HepG2 (cell line): ENCODE measurements around the gene SLC39A10. TPM values are rescaled to one million over a fixed set of nuclear protein-coding genes. Genes with fewer than 3 reads are reported as not detected.

Source experiments
- ATAC-seq: fragments of 200-7000 bp; cut with Tn5 transposase; 3 replicates; pipeline ENCODE4 v1.9.1; 2020; ENCODE audit warnings: mild to moderate bottlenecking, moderate library complexity
- BruUV-seq: library from RNA; stranded (reverse); fragments of 400-500 nt; replicated peaks from 2 replicates; lab custom pipeline; 2021; lab: Mats Ljungman, UMichigan
- CTCF ChIA-PET: fragments of 300-600 bp; formaldehyde crosslinking; extraction: SDS; loops from one replicate; lab custom pipeline; 2021; ENCODE audit warnings: low total read pairs, inconsistent platforms, low intra/inter-chr PET ratio; lab: Yijun Ruan, JAX
- POLR2A ChIA-PET: fragments of 350-600 bp; sonication (Branson Sonifier 250); formaldehyde crosslinking; loops from one replicate; lab custom pipeline; 2020; ENCODE audit warnings: antibody characterized with exemption, inconsistent platforms; lab: Yijun Ruan, JAX
- DNase-seq: peaks from one replicate; pipeline ENCODE4 v3.0.0-alpha.2; 2015; ENCODE audit warnings: low spot score
- FAIRE-seq: peaks from 3 replicates; lab custom pipeline; 2011; peaks lifted over from hg19 to GRCh38; lab: Jason Lieb, UNC
- H2AFZ ChIP-seq: one replicate; pipeline ENCODE4 v1.6.1; 2011; ENCODE audit warnings: low read length, inconsistent platforms
- H3K27ac ChIP-seq: fragments of 300-600 bp; 3 replicates; pipeline ENCODE4 v1.8.0; 2011; ENCODE audit warnings: mixed run types, mild to moderate bottlenecking, mixed read lengths, low read length, inconsistent platforms; ENCODE audit not compliant: insufficient read depth; ENCODE audit errors: extremely low read length
- H3K27me3 ChIP-seq, 2 experiments: fragments of 200-600 bp in 1 of 2; 2 replicates in 1 of 2; 3 replicates in 1 of 2; pipeline versions ENCODE4 v1.6.0 to v1.8.0; 2011; ENCODE audit warnings: low read length in 2 of 2, mild to moderate bottlenecking in 2 of 2, moderate library complexity in 2 of 2, inconsistent platforms in 1 of 2; ENCODE audit not compliant: insufficient read depth in 2 of 2, control insufficient read depth in 1 of 2
- H3K36me3 ChIP-seq, 2 experiments: fragments of 200-600 bp in 1 of 2; replicated peaks in 1 of 2; 2 replicates in 1 of 2; 3 replicates in 1 of 2; pipeline versions ENCODE4 v1.5.1 to v1.8.0; 2011; ENCODE audit warnings: low read length in 2 of 2, inconsistent platforms in 1 of 2; ENCODE audit not compliant: insufficient read depth in 2 of 2, control insufficient read depth in 1 of 2
- H3K4me1 ChIP-seq: 2 replicates; pipeline ENCODE4 v1.5.1; 2012; ENCODE audit warnings: low read length, inconsistent platforms; ENCODE audit not compliant: insufficient read depth
- H3K4me2 ChIP-seq: 2 replicates; pipeline ENCODE4 v1.6.0; 2011; ENCODE audit warnings: low read depth, low read length, inconsistent platforms
- H3K4me3 ChIP-seq, 3 experiments: fragments of 200-600 bp in 1 of 3; sonication (generic), shearing (Covaris generic) in 1 of 3; replicated peaks in 1 of 3; 2 replicates each; pipeline ENCODE4 v1.5.1; 2011 to 2016; ENCODE audit warnings: low read length in 3 of 3, inconsistent platforms in 2 of 3, low read depth in 2 of 3, mild to moderate bottlenecking in 2 of 3, control low read depth in 1 of 3, mixed read lengths in 1 of 3; ENCODE audit not compliant: insufficient read depth in 1 of 3
- H3K79me2 ChIP-seq: one replicate; pipeline ENCODE4 v1.6.1; 2011; ENCODE audit warnings: low read length, inconsistent platforms; ENCODE audit not compliant: insufficient read depth
- H3K9ac ChIP-seq: 2 replicates; pipeline ENCODE4 v1.6.0; 2011; ENCODE audit warnings: mild to moderate bottlenecking, low read depth, low read length, inconsistent platforms; ENCODE audit not compliant: insufficient read depth
- H3K9me3 ChIP-seq: 2 replicates; pipeline ENCODE4 v1.5.1; 2012; ENCODE audit warnings: mild to moderate bottlenecking, low read length
- H4K20me1 ChIP-seq: 2 replicates; pipeline ENCODE4 v1.6.0; 2011; ENCODE audit warnings: inconsistent platforms, mild to moderate bottlenecking, low read length, moderate library complexity; ENCODE audit not compliant: insufficient read depth
- CREB1 ChIP-seq, 2 experiments: fragments of 450-650 bp in 1 of 2; IDR thresholded peaks; 2 replicates each; pipeline ENCODE4 v1.6.1; 2016 to 2017; ENCODE audit warnings: control low read depth in 1 of 2, mild to moderate bottlenecking in 1 of 2, missing compliant biosample characterization in 1 of 2, missing genetic modification characterization in 1 of 2
- DNMT1 ChIP-seq: sonication (generic); formaldehyde crosslinking; IDR thresholded peaks from 2 replicates; pipeline ENCODE4 v1.5.1; 2020; ENCODE audit warnings: mild to moderate bottlenecking, missing genetic modification reagents
- FOSL2 ChIP-seq: sonication (generic); formaldehyde crosslinking; IDR thresholded peaks from 2 replicates; pipeline ENCODE4 v1.4.0; 2020; ENCODE audit warnings: missing genetic modification reagents
- KDM2A ChIP-seq: sonication (generic); formaldehyde crosslinking; IDR thresholded peaks from 2 replicates; pipeline ENCODE4 v1.4.0; 2020; ENCODE audit warnings: low read depth, missing genetic modification reagents, borderline replicate concordance
- PHB2 ChIP-seq: fragments of 450-650 bp; IDR thresholded peaks from 2 replicates; pipeline ENCODE4 v1.6.1; 2018; ENCODE audit not compliant: partially characterized antibody
- TOE1 ChIP-seq: sonication (generic); formaldehyde crosslinking; IDR thresholded peaks from 2 replicates; pipeline ENCODE4 v1.4.0; 2020; ENCODE audit warnings: mild to moderate bottlenecking, missing genetic modification reagents
- ZNF775 ChIP-seq: sonication (generic); formaldehyde crosslinking; IDR thresholded peaks from 2 replicates; pipeline ENCODE4 v1.4.0; 2020; ENCODE audit warnings: missing genetic modification reagents, mild to moderate bottlenecking, moderate library complexity, borderline replicate concordance
- WGBS: methylation state at CpG from one replicate; pipeline ENCODE4 v1.1.6; 2017; ENCODE audit warnings: low lambda C conversion rate; 5-methylcytosine and 5-hydroxymethylcytosine counted together
- in situ Hi-C: cut with HindIII; loops from 2 replicates; pipeline ENCODE4 v1.10.0; 2017; ENCODE audit warnings: low pct_unique_long_range_greater_than_20kb; ENCODE audit not compliant: extremely low pct_ligation_motif_present
- intact Hi-C: fragments of 100-400 bp; cut with micrococcal nuclease; formaldehyde crosslinking; loops from one replicate; pipeline ENCODE4 v1.10.0; 2022; ENCODE audit not compliant: unreplicated experiment
- polyA plus RNA-seq, 8 experiments: library from polyadenylated mRNA; depleted of rRNA in 3 of 8; stranded (reverse) in 7 of 8; unstranded in 1 of 8; fragments of >200 nt; fragmentation: Illumina TruSeq in 4 of 8; extraction: Trizol in 4 of 8; gene quantifications; 2 replicates each; pipeline versions ENCODE4 v1.2.1 to v1.2.3, GENCODE V29; 2011 to 2016; ENCODE audit warnings: low read depth in 4 of 8, missing spikeins in 1 of 8, mixed read lengths in 1 of 8; ENCODE audit not compliant: insufficient read depth in 1 of 8
- total RNA-seq, 5 experiments: library from RNA; depleted of rRNA; stranded (reverse); fragments of >200 nt; fragmentation: Illumina TruSeq; extraction: Trizol; gene quantifications; 2 replicates each; pipeline ENCODE4 v1.2.3, GENCODE V29; 2016; ENCODE audit warnings: low read depth in 1 of 5
- TF ChIP-seq, protein P1 (sequence below): sonication (generic); formaldehyde crosslinking; IDR thresholded peaks from 2 replicates; pipeline ENCODE4 v1.8.0; 2023; ENCODE audit warnings: mild to moderate bottlenecking, missing genetic modification reagents
- TF ChIP-seq, protein P2 (sequence below), 2 experiments: IDR thresholded peaks; 2 replicates each; pipeline ENCODE4 v1.6.1; 2011 to 2012; ENCODE audit warnings: low read length in 2 of 2, borderline replicate concordance in 1 of 2, low read depth in 1 of 2, mild to moderate bottlenecking in 1 of 2, moderate library complexity in 1 of 2
- TF ChIP-seq, protein P3 (sequence below): IDR thresholded peaks from 2 replicates; pipeline ENCODE4 v1.4.0; 2020; ENCODE audit warnings: mild to moderate bottlenecking, missing genetic modification reagents
- TF ChIP-seq, protein P4 (sequence below): sonication (generic); formaldehyde crosslinking; IDR thresholded peaks from 2 replicates; pipeline ENCODE4 v1.5.1; 2020; ENCODE audit warnings: mild to moderate bottlenecking, missing genetic modification reagents

Gene SLC39A10
- total and polyA plus RNA-seq, 2 of the 13 experiments (the other 11 are each of a cell fraction or from before 2014, with no cell fraction given), result 13.2 to 21.0 TPM

DNA sequence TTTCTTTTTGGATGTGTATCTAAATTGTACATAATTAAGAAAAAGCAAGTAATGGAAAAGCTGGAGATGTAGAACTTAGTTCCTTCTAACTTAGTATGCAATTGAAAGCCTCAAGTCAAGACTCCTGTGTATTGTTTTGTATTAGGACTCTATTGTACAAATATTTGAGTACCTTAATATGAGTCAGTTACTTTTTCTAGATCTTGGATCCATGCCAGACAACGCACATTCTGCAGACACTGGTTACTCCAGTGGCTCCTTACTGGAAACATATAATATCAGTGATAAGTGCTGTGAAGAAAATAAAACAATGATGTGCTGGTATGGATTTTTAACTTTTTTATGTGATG, 1.5 kb downstream of the SLC39A10 start:
- peaks cover 32% of the 10 kb centered on the region for H3K4me1 ChIP-seq
- DNase-seq (peak; percentile 81), ATAC-seq (no peak), FAIRE-seq (no peak)
- ChIA-PET POLR2A (no interaction called here), CTCF (no interaction called here)
- H4K20me1 ChIP-seq, result peaks cover 21% of the 10 kb centered on the region
- WGBS, result 0% methylated on average over 1 of the region's 1 CpG
- H3K4me3 ChIP-seq, result peak overlapping the region; percentile 84 to 94 (median 90); a peak in 5 of 6 replicates
- no peaks in the 10 kb centered on the region for H3K27me3 ChIP-seq
- peak overlapping the region; percentile 90; the same call in 1 of the 2 replicates for H3K9ac ChIP-seq
- H3K4me2 ChIP-seq, result peak overlapping the region; percentile 81
- no TSS peak for BruUV-seq
- intact Hi-C loops, result loop anchor here (5.0 to 10.0 kb wide), 3 partner anchors 116 to 409 kb away; partner anchors contain the start of gene DNAH7
- H3K27ac ChIP-seq, result peak overlapping the region; percentile 82
- no peak overlapping the region for H2AFZ ChIP-seq
- in situ Hi-C loops, result loop anchor here (5.0 kb wide), 1 partner anchor 409 kb away; the partner anchor contains the start of gene DNAH7
- H3K9me3 ChIP-seq, result no peaks in the 10 kb centered on the region
- H3K79me2 ChIP-seq, result peaks cover 15% of the 10 kb centered on the region
- H3K36me3 ChIP-seq, result no peaks in the 10 kb centered on the region
- TF ChIP-seq DNMT1 (CRISPR knock-in tag) (no peak), FOSL2 (CRISPR knock-in tag) (peak; percentile 25; the same call in 1 of the 2 replicates), PHB2 (no peak), TOE1 (no peak), CREB1 (IDR thresholded peaks at IDR 0.05) (no peak), CREB1 (CRISPR knock-in tag; IDR thresholded peaks at IDR 0.05) (peak; percentile 52; the same call in 1 of the 2 replicates), KDM2A (no peak), ZNF775 (no peak)
- TF ChIP-seq, protein P1, sequence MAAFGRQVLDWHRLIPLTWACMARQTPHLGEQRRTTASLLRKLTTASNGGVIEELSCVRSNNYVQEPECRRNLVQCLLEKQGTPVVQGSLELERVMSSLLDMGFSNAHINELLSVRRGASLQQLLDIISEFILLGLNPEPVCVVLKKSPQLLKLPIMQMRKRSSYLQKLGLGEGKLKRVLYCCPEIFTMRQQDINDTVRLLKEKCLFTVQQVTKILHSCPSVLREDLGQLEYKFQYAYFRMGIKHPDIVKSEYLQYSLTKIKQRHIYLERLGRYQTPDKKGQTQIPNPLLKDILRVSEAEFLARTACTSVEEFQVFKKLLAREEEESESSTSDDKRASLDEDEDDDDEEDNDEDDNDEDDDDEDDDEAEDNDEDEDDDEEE (CRISPR knock-in tag), result no peak
- TF ChIP-seq, protein P2, sequence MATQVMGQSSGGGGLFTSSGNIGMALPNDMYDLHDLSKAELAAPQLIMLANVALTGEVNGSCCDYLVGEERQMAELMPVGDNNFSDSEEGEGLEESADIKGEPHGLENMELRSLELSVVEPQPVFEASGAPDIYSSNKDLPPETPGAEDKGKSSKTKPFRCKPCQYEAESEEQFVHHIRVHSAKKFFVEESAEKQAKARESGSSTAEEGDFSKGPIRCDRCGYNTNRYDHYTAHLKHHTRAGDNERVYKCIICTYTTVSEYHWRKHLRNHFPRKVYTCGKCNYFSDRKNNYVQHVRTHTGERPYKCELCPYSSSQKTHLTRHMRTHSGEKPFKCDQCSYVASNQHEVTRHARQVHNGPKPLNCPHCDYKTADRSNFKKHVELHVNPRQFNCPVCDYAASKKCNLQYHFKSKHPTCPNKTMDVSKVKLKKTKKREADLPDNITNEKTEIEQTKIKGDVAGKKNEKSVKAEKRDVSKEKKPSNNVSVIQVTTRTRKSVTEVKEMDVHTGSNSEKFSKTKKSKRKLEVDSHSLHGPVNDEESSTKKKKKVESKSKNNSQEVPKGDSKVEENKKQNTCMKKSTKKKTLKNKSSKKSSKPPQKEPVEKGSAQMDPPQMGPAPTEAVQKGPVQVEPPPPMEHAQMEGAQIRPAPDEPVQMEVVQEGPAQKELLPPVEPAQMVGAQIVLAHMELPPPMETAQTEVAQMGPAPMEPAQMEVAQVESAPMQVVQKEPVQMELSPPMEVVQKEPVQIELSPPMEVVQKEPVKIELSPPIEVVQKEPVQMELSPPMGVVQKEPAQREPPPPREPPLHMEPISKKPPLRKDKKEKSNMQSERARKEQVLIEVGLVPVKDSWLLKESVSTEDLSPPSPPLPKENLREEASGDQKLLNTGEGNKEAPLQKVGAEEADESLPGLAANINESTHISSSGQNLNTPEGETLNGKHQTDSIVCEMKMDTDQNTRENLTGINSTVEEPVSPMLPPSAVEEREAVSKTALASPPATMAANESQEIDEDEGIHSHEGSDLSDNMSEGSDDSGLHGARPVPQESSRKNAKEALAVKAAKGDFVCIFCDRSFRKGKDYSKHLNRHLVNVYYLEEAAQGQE (IDR thresholded peaks at IDR 0.05; ENCODE audit: borderline replicate concordance in 1 of 2, low read depth in 1 of 2, low read length in 2 of 2), result no peak
- TF ChIP-seq, protein P3, sequence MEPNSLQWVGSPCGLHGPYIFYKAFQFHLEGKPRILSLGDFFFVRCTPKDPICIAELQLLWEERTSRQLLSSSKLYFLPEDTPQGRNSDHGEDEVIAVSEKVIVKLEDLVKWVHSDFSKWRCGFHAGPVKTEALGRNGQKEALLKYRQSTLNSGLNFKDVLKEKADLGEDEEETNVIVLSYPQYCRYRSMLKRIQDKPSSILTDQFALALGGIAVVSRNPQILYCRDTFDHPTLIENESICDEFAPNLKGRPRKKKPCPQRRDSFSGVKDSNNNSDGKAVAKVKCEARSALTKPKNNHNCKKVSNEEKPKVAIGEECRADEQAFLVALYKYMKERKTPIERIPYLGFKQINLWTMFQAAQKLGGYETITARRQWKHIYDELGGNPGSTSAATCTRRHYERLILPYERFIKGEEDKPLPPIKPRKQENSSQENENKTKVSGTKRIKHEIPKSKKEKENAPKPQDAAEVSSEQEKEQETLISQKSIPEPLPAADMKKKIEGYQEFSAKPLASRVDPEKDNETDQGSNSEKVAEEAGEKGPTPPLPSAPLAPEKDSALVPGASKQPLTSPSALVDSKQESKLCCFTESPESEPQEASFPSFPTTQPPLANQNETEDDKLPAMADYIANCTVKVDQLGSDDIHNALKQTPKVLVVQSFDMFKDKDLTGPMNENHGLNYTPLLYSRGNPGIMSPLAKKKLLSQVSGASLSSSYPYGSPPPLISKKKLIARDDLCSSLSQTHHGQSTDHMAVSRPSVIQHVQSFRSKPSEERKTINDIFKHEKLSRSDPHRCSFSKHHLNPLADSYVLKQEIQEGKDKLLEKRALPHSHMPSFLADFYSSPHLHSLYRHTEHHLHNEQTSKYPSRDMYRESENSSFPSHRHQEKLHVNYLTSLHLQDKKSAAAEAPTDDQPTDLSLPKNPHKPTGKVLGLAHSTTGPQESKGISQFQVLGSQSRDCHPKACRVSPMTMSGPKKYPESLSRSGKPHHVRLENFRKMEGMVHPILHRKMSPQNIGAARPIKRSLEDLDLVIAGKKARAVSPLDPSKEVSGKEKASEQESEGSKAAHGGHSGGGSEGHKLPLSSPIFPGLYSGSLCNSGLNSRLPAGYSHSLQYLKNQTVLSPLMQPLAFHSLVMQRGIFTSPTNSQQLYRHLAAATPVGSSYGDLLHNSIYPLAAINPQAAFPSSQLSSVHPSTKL (CRISPR knock-in tag), result 0 out of 2 replicates have a peak, but pooled peaks have one; percentile 7
- TF ChIP-seq, protein P4, sequence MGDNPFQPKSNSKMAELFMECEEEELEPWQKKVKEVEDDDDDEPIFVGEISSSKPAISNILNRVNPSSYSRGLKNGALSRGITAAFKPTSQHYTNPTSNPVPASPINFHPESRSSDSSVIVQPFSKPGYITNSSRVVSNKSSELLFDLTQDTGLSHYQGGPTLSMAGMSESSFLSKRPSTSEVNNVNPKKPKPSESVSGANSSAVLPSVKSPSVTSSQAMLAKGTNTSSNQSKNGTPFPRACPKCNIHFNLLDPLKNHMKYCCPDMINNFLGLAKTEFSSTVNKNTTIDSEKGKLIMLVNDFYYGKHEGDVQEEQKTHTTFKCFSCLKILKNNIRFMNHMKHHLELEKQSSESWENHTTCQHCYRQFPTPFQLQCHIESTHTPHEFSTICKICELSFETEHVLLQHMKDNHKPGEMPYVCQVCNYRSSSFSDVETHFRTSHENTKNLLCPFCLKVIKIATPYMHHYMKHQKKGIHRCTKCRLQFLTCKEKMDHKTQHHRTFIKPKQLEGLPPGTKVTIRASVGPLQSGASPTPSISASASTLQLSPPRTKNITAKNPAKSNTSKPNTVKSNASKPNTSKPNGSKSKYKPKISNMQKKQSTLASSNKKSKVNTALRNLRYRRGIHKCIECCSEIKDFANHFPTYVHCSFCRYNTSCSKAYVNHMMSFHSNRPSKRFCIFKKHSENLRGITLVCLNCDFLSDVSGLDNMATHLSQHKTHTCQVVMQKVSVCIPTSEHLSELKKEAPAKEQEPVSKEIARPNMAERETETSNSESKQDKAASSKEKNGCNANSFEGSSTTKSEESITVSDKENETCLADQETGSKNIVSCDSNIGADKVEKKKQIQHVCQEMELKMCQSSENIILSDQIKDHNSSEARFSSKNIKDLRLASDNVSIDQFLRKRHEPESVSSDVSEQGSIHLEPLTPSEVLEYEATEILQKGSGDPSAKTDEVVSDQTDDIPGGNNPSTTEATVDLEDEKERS (CRISPR knock-in tag), result no peak
